ENCODE measurements around the gene SEC14L5.
"Not testable (repeated sequence)": the region's sequence is repeated elsewhere in the genome, so short reads cannot be mapped to it uniquely, and the experiment has no call there.

Gene SEC14L5

DNA sequence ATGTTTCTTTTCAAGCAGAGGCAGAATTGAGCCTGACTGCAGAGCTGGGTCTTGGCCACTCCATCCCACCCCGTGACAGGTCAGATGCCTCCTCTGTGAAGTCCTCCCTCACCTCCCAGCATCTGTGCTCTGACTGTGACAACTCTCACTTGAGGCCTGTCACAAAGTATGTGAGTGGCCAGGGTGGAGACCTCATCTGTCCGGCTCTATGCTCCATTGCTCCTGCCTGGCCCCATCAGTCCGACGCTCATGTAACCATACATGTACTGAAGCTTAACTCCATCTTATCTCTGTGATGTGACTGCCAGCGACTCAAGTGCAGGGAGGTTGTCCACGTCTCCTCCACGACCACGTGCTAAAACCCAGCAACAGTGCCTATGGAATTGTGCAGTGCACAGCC is 24.7 kb upstream of the SEC14L5 start:
- DNase-seq, result no peak

DNA sequence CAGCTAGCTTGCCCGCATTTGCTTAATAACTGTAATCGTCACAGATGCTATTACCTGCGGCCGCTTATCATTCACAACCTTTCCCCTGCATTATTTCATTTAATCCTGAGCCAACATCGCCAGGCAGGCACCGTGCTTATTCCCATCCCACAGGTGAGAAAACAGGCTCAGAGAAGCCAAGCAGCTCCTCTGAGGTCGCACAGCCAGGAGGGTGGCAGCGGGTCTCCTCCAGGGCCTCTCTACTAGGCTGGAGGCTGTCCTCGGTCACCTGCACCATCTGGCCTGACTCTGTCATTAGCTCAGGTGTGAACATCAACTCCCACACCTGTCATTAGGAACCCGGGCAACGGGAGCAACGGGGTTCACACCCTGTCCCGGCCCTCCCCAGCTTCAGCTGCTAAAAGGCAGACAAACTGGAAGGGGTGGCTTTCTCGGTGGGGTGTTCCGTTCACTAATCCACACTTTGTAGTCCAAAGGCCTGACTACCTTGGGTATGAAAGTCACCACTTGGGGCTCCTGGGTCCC is 24.2 kb upstream of the SEC14L5 start:
- no peak for DNase-seq

DNA sequence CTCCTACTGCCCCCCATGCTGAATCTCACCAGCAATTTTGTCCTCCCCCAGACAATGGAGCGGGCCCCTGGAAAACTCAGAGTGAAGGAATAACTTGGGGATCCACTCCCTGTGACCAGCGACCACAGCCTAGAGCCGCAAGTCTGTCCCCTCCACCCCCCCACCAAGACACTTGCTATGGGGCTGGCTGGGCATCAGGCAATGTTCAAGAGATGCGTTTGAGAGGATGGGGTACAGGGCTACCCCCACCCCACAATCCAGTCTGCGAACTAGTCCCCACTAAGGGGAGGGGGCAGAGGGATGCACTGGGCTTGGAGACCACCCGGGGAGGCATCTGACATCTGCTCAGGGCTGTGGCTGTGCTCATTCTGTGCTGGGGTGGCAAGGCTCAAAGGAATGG is 23.5 kb upstream of the SEC14L5 start:
- no peak for DNase-seq

DNA sequence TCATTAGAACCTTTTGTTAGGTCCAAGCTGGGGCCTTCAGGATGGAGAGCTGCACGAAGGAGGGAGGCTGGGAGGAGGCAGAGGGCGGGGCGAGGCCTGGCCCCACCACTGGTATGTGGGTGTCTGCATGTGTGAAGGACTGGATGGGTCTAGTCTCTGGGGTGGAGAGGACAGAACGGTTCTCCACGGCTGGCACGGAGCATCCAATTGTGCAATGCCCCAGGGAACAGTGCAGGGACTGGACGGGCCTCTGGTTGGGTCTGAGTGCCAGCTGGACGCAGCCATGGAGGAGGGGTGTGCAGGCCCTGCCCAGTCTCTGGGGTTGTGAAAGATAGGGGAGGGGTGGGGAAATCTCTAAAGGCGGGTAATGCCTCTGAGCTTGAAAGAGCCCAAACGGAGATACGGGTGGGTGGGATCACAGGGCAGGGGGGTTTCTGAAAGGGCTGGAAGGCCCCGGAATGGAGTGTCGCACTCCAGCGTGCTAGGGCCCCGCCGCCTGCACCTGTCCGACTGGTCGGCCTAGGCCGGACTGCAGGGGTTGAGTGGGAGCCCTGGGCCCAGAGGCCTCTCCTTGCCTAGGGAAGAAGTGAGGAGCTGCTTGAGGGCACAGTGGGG is 22.8 kb upstream of the SEC14L5 start:
- DNase-seq, result no peak

DNA sequence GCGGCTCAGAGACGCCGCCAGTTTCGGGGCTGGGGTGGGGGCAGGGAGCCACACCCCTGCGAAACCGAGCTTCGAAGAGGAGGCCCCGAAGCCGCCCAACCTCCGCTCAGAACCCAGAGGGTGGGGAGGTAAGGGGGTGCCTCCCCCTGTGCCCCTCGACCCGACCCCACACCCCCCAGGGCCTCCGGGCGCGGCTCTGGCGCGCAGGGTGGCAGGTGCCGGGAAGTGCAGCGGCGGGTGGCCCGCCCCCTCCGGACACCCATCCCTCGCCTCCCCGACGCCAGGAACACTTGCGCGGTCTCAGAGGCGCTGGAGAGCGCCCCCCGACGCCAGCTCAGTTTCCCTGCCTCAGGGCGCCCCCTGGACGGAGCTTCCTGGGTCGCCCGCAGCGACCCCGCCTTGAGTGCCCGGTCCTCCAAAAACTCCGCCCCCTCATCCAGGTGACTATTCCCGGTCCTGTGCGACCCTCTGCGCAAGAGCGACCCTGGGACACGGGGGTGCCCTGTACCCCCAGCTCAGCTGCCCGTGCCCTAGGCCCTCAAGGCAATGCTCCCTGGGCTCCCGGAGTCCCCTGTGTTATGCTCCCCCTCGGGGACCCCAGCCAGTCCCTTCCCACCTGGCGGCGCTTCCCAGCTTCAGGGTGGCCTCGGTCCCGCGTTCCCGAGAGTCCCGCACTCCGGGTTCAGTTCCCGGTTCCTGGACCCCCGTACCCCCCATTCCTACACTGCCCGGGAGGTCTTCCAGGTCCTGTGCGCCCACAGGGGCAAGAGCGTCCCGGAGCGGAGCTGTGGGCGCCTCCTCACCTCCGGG is 21.7 kb upstream of the SEC14L5 start:
- peak in 1 of 2 experiments; percentile 24 for DNase-seq

DNA sequence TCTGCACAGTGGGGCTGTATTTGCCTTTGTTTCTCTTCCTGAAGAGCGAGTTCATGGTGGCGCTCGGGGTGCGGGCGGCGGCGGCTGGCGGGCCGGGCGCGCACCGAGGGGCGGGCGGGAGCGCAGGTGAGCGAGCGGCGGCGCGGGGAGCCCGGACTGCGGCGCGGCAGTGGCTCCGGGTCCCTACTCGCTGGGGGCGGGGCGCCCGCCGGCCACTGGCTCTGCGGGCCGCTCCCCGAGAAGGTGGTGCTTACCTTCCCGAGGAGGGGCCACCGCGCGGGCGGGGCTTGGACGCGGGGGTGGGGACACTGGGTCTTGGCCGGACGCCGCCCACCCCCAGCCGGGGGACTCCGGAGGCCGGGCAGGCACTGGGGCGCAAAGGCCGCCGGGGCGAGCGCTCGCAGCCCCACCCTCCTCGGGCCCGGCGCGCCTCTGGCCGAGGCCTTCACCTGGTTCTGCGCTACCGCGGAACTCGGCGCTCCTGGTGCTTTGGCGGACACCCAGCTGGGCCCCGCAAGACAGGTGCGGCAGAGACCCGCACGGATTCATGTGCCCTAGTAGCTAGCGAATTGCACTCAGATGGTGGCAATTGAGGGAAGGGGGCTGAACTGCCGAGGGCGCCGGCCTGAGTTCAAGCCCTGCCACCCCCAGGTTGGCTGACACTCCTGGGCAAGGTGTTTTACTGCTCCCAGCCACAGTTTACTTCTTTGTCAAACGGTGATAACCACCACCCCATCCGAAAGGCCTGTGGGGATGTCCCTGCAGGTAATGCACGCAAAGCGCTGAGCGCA is 20.9 kb upstream of the SEC14L5 start, which contains the start of gene PPL:
PPL (minus strand) TSS at position 158 of the 791 bp plus-strand sequence; CDS start at position 55, 103 bp downstream.
- DNase-seq, result peak; percentile 78 to 82

DNA sequence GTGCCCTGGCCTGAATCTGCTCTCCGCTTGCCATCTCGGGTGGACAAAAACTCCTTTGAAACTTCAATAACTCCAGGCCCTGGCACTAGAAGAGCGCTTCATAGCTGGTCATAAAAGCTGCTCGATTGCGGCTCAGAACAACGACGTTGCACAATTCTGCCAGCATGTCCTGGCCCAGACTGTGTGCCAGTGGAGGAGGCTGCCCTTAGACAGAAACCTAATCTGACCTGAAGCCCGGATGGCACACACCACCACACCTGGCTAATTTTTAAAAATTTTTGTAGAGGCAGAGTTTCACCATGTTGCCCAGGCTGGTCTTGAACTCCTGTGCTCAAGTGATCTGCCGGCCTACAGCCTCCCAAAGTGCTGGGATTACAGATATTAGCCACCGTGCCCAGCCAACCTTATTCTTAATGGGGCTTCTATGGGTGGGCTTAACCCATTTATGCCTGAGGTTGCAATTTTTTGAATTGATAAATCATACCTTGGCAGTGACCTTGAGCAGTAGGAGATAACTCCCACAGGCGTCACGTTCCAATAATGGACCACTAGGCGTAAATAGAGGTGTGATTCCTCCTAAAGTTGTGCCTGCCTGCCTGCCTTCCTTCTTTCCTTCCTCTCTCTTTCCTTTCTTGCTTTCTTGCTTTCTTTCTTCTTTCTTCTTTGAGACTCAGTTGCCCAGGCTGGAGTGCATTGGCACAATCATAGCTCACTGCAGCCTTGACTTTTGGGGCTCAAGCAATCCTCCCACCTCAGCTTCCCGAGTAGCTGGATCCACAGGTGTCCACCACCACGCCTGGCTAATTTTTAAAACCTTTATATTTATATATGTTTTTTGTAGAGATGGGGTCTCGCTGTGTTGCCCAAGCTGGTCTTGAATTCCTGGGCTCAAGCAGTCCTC is 20.1 kb upstream of the SEC14L5 start:
- DNase-seq, result no peak

DNA sequence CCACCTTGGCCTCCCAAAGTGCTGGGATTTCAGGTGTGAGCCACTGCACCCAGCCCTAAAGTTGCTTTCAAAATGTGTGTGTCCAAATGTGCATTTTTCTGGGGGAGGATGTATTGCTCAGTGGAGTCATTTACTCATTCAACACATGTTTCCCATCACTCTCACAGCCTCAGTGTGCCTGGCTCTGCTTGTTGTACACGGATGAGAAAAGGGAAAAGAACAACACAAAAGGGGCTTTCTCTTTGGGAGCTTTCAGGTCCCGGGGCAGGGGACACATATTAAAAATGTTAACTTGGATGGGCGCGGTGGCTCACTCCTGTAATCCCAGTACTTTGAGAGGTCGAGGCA is 19.5 kb upstream of the SEC14L5 start:
- DNase-seq, result no peak

DNA sequence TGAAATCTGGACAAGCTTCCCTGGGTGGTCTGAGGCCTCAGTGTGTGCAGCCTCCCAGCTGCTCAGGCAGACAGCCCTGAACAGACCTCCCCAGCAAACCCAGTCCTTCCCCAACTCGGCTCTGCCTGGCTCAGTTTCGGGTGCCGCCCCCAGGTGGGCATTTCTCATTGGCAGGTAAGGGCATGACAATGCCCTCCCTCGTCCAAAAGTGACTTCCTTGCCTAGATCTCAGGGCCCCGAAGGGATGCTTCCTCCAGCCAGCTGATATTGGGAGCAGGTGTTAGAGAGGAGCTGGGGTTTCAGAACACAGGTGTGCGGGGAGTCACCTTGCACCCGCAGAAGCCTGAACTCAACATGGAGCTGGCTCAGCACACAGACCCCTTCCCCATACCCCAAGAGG is 17.4 kb upstream of the SEC14L5 start:
- no peak for DNase-seq

DNA sequence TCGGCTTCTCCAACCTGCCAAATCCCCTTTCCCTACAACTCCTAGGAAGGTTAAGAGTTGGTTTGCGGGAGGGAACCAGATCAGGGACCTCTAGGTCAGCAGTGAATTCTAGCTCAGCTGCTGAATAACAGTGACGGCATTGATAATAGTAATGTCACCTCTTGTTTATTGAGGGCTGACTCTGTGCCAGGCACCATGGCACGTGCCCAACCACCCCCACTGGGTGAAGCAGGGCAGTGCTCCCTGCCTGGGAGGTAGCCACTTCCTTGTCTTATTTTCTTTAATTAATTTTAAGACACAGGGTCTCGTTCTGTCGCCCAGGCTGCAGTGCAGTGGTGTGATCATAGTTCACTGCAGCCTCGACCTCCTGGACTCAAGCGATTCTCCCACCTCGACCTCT is 15.6 kb upstream of the SEC14L5 start:
- no peak for DNase-seq

DNA sequence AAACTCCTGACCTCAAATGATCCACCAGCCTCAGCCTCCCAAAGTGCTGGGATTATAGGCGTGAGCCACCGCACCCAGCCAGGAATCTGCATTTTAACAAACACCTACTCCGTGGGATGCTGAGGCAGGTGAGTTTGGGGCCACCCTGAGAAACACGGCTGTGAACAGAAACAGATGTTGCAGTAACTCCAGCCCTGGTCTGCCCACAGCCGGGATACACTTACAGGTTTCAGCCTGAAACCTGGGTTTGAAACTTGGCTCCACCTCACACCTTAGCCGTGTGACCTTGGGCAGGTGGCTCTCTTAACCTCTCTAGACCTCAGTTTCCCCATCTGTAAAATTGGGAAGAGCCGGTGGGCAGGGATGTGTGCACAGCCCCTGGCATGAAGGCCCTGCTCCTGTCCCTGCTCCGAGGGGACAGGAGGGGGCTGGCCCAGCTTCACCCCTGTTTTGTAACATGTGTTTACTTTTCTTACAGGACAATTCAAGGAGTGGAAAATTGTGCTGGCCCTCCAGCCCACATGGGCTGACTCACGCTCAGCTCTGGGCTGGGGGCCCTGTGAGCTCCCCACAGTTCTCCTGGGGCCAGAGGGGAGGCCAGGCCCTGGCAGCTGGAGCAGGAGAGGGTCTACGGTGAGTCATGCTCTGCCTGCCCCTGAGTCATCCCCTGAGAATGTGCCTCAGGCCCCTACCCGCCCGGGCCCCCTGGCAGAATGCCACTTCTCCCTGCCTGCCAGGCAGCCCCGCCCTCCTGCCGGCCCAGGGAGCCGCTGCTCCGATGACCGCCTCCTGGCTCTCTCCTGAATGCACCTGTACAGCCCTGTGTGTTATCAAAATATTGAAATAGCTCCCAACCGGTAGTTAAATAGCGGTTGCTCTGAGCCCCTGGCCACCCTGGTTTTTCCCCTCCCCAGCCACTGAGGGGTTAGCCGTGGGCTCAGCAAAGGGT is 13.5 kb upstream of the SEC14L5 start:
- DNase-seq, result peak; percentile 93

DNA sequence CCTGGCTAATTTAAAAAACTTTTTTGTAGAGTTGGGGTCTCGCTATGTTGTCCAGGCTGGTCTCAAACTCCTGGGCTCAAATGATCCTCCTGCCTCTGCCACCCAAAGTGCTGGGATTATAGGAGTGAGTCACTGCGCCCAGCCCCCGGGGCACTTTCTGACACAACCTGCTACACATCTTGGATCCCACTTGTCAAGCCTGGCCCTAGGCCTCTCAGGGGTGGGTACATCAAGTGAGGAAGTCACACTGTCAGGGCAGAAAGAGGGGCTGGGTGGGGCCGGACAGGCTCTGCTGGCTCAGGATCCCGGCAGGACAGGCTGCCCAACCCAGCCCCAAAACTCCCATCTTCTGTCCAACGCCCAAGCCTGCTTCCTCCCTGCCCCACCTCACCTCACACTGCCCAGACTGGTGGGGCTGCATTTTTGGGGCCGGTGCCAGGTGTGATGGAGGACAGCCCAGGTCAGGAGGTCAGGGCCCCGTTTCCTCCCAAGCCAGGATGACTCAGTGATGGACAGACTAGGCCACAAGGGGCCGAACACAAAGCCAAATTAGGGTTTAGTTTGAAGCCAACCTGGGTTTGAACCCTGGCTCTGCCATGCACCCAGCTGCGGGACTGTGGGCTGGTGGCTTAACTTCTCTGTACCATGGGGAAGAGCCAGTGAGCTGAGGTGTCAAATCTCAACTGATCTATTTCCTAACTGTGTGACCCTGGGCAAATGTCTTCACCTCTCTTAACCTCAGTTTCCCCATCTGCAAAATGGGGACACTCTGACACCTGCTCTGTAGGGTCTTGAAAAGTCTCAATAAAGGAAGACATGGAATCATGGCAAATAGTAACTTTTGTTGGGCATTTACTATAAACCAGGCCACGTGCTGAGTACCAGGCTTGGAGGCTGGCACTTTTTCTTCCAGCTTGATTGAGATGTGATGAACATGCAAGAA is 12.3 kb upstream of the SEC14L5 start:
- no peak for DNase-seq

DNA sequence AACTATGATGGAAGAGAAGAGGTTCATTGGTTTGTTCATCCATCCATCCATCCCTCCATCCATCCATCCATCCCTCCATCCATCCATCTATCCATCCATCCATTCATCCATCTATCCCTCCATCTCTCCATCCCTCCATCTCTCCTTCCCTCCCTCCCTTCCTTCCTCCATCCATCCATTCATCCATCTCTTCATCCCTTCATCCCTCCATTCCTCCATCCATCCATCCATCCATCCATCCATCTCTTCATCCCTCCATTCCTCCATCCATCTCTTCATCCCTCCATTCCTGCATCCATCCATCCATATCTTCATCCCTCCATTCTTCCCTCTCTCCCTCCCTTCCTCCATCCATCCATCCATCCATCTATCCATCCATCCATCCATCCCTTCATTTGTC is 11.2 kb upstream of the SEC14L5 start:
- DNase-seq, result no peak

DNA sequence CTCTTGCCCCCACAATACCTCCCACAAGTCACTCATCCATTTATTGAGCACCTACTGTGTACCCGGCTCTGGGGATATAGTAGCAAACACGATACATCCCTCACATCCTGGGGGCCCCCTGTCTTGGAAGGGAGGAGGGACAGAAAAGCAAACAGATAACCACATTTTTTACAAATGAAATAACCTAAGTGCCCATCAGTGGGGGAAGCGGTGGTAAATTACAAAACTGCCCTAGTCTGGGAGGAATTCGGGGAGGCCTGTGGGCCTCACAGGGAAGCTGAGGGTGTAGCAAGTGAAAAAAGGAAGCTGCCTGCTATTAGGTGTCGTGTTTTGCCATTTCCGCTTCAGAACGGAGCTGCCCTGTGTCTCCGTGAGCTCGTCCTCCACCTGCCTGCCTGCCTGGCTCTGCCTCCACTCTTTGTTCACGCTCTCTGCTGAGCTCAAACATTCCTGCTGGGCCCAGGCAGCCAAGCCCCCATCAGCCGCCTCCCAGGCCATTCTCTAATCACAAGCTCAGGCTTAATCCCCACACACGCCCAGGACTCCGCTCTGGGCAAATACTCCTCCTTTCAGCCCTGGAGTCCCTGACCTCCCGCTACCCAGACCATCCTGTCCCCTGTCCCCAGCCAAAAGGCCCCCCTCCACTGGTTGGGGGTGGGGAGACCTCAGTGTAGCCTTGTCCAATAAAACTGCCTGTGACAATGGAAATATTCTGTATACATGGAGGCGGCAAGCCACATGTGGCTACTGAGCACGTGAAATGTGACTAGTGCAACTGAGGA is 10.2 kb upstream of the SEC14L5 start:
- DNase-seq, result peak; percentile 68 to 90

DNA sequence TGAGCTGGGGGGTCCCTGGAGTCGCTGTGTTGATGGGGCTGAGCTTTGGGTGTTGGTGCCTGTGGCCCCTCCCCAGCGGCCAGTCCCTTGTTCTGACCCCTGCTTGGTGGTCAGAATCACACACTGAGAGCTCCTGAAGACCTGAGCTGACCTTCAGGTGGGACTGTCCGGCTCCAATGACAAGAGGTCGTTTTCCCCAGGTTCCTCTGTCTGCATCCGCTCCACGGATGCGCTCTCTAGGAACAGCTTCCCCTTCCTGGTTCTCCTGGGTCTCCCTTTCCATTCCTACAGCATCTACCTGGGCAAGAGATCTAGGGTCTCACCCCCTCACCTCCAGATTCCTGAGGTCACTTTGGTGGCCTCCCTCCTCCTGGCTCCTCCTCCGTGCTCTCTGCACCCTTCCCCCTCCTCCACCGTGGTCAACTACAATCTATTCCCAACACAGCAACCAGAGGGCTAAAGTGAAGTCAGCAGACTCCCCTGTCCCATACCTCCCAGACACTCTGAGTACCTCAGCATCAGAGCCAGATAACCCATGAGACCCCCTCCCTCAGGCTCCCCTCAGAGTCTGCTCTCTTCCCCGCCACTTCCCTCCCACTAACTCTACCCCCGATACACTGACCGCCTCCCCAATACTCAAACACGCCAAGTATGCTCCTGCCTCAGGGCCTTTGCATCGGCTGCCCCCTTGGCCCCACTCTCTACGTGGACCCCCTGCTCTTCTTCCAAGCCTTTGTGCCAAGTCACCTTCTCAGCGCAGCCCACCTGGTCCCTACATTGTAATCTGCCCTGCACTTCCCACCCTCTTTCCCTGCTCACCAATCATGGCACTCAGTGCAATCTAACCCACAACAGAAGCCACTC is 9.0 kb upstream of the SEC14L5 start:
- no peak for DNase-seq

DNA sequence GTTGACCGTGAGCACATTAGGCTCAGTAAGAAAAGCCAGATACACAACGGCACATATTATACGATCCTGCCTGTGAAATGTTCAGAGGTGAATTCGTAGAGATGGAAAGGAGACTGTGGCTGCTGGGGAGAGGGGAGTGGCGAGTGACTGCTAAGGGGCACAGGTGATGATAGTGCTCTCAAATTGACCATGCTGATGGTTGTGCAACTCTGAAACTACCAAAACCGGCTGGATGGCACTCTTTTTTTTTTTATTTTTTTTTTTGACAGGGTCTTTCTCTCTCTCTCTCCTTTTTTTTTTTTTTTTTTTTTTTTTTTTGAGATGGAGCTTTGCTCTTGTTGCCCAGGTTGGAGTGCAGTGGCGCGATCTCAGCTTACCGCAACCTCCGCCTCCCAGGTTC is 8.1 kb upstream of the SEC14L5 start:
- DNase-seq, result no peak

DNA sequence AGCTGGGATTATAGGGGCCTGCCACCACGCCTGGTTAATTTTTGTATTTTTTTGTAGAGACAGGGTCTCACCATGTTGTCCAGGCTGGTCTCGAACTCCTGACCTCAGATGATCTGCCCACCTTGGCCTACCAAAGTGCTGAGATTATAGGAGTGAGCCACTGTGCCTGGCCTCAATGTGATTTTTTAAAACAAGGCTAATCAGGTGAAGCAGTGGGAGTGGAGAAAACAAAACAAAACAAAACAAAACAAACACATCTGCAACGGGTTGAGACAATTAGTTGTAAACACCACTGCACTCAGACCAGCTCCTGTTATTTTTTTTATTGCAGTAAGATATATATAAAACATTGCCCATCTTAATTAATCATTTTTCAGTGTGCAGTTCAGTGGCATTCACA is 6.5 kb upstream of the SEC14L5 start:
- DNase-seq, result not testable (repeated sequence)

DNA sequence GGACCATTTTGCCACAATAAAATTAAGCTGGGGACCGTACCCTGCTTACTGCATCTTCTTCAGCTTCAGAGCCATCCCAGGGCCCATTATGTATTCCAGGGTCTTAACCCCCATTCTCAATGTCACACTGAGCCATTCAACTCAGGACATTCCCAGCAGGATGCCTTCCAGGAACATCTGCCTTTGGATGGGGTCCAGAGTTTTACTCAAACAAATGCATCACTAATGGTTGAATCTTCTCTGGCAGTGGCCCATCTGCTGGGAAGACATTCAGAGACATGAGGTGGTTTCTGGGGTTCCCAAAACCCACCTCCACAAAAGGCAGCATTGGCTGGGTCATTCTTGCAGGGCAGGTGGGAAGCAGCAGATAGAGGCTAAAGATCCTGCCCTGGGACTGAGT is 3.4 kb upstream of the SEC14L5 start:
- DNase-seq, result no peak

DNA sequence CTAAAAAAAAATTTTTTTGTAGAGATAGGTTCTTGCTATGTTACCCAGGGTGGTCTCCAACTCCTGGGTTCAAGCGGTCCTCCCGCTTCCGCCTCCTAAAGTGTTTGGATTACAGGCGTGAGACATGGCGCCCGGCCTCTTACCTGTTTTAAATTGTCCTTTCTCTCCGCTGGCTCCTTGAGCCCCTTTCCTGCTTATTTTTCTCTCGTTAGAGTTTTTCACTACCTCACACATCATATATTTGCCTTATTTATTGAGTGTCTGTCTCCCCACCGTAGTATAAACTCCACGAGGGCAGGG is 760 bp upstream of the SEC14L5 start:
- DNase-seq, result no peak
